ENCODE data around the gene MED31. TPM values are rescaled to one million over a fixed set of nuclear protein-coding genes. Genes with fewer than 3 reads are reported as not detected.
"Not testable (repeated sequence)": the region's sequence is repeated elsewhere in the genome, so short reads cannot be mapped to it uniquely, and the experiment has no call there.

MED31 gene
- total and polyA plus RNA-seq, 2 donors (not counting 3 experiments of a cell fraction or from before 2014, with no cell fraction given): 13.7 to 29.4 TPM

DNA sequence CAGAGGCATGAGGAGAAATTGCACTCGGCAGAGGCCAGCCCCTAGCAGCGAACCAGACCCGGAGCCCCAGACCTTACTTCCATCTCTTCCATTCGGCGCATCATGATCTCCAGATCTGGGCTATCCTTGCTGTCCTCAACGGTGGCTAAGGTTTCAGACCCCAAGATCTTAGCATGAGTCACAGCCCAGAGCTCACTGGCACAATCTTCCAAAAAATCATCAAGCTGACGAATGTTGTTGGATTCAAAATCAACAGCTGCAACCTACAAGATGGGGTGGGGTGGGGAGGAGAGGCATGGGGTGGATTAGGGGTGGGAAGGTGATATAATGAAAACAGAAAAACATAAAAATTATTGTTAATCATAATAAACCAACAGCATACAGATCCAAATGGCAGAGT, 55.3 kb downstream of the MED31 start:
- Histone ChIP-seq H3K27ac (ENCODE audit: insufficient read depth, low read depth, low read length) (no peak overlapping the region), H3K27me3 (ENCODE audit: control insufficient read depth in 2 of 2, insufficient read depth in 2 of 2, low read length in 2 of 2) (no peaks in the 10 kb centered on the region), H3K4me3 (replicated peaks in 1 of 3; ENCODE audit: insufficient read depth in 1 of 3, low read depth in 1 of 3, low read length in 3 of 3) (no peak overlapping the region), H3K9me3 (replicated peaks; ENCODE audit: control insufficient read depth, insufficient read depth, low read length) (no peaks in the 10 kb centered on the region), H4K20me1 (replicated peaks; ENCODE audit: control insufficient read depth, extremely low read depth, insufficient read depth, low read length) (no peaks in the 10 kb centered on the region), H3K9me1 (replicated peaks; ENCODE audit: control insufficient read depth, extremely low read depth, insufficient read depth, low read length) (no peaks in the 10 kb centered on the region), H3K36me3 (ENCODE audit: control insufficient read depth in 2 of 2, extremely low read depth in 1 of 2, insufficient read depth in 2 of 2, low read length in 2 of 2) (peaks cover 4 to 24% of the 10 kb centered on the region in 2 experiments), H3K4me1 (ENCODE audit: control insufficient read depth, extremely low read depth, insufficient read depth, low read length) (no peaks in the 10 kb centered on the region), H3K4me2 (ENCODE audit: insufficient read depth, low read length) (no peak overlapping the region), H3K79me2 (ENCODE audit: control insufficient read depth, insufficient read depth, low read length) (no peaks in the 10 kb centered on the region), H2AFZ (ENCODE audit: low read depth, low read length) (no peak overlapping the region), H3K9ac (replicated peaks; ENCODE audit: extremely low read depth, insufficient read depth, low read length) (no peak overlapping the region)
- DNase-seq (ENCODE audit: low read depth, low spot score) (no peak), FAIRE-seq (no peak)
- intact Hi-C loops (cut with micrococcal nuclease): no loop called here
- TF ChIP-seq POLR2A (IDR thresholded peaks at IDR 0.05; ENCODE audit: low read depth, low read length) (no peak), JUN (IDR thresholded peaks at IDR 0.05; ENCODE audit: borderline replicate concordance, insufficient read depth, insufficient read length, low read depth) (no peak), GATA2 (IDR thresholded peaks at IDR 0.05; ENCODE audit: insufficient read depth, insufficient read length, low read depth, low read length) (no peak), MYC (IDR thresholded peaks at IDR 0.05; ENCODE audit: low read depth, low read length) (no peak), FOS (IDR thresholded peaks at IDR 0.05; ENCODE audit: borderline replicate concordance, insufficient read depth, low read length) (no peak), EZH2 (IDR thresholded peaks at IDR 0.05; ENCODE audit: borderline replicate concordance, low read depth, low read length, severe bottlenecking) (no peak)
- TF ChIP-seq, protein P1, sequence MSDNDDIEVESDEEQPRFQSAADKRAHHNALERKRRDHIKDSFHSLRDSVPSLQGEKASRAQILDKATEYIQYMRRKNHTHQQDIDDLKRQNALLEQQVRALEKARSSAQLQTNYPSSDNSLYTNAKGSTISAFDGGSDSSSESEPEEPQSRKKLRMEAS (IDR thresholded peaks at IDR 0.05; ENCODE audit: insufficient read depth, insufficient read length): no peak
- TF ChIP-seq, protein P2, sequence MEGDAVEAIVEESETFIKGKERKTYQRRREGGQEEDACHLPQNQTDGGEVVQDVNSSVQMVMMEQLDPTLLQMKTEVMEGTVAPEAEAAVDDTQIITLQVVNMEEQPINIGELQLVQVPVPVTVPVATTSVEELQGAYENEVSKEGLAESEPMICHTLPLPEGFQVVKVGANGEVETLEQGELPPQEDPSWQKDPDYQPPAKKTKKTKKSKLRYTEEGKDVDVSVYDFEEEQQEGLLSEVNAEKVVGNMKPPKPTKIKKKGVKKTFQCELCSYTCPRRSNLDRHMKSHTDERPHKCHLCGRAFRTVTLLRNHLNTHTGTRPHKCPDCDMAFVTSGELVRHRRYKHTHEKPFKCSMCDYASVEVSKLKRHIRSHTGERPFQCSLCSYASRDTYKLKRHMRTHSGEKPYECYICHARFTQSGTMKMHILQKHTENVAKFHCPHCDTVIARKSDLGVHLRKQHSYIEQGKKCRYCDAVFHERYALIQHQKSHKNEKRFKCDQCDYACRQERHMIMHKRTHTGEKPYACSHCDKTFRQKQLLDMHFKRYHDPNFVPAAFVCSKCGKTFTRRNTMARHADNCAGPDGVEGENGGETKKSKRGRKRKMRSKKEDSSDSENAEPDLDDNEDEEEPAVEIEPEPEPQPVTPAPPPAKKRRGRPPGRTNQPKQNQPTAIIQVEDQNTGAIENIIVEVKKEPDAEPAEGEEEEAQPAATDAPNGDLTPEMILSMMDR (IDR thresholded peaks at IDR 0.05; ENCODE audit: extremely low read depth in 1 of 2, insufficient read depth in 1 of 2, low read depth in 1 of 2, low read length in 2 of 2): no peak
- ChIA-PET POLR2A (interaction anchor here (0.6 kb wide), 1 partner anchor 667 kb away, joined by 9 read pairs; no protein-coding TSS in a partner anchor), CTCF (interaction anchor here (1.1 to 5.6 kb wide), 2 partner anchors 13 to 124 kb away, joined by 3 to 39 read pairs; no protein-coding TSS in a partner anchor)
- dilution Hi-C loops (cut with MboI; ENCODE audit: extremely low pct_ligation_motif_present, low sequenced_read_pairs): no loop called here
- no TSS peak for BruUV-seq (replicated peaks)

- H3K4me3 ChIP-seq (replicated peaks in 1 of 3; ENCODE audit: insufficient read depth in 1 of 3, low read depth in 1 of 3, low read length in 3 of 3); H3K4me1 ChIP-seq (ENCODE audit: control insufficient read depth, extremely low read depth, insufficient read depth, low read length); CTCF ChIA-PET; DNase-seq (ENCODE audit: low read depth, low spot score); POLR2A ChIA-PET; H3K9me3 ChIP-seq (replicated peaks; ENCODE audit: control insufficient read depth, insufficient read depth, low read length); BruUV-seq (replicated peaks); H3K79me2 ChIP-seq (ENCODE audit: control insufficient read depth, insufficient read depth, low read length); H3K4me2 ChIP-seq (ENCODE audit: insufficient read depth, low read length); intact Hi-C loops (cut with micrococcal nuclease); FAIRE-seq; H3K9ac ChIP-seq (replicated peaks; ENCODE audit: extremely low read depth, insufficient read depth, low read length); dilution Hi-C loops (cut with MboI; ENCODE audit: extremely low pct_ligation_motif_present, low sequenced_read_pairs); H3K27me3 ChIP-seq (ENCODE audit: control insufficient read depth in 2 of 2, insufficient read depth in 2 of 2, low read length in 2 of 2); H4K20me1 ChIP-seq (replicated peaks; ENCODE audit: control insufficient read depth, extremely low read depth, insufficient read depth, low read length); H3K27ac ChIP-seq (ENCODE audit: insufficient read depth, low read depth, low read length); H3K9me1 ChIP-seq (replicated peaks; ENCODE audit: control insufficient read depth, extremely low read depth, insufficient read depth, low read length); H2AFZ ChIP-seq (ENCODE audit: low read depth, low read length): not testable (repeated sequence)
- peaks cover 14 to 34% of the 10 kb centered on the region in 2 experiments for H3K36me3 ChIP-seq (ENCODE audit: control insufficient read depth in 2 of 2, extremely low read depth in 1 of 2, insufficient read depth in 2 of 2, low read length in 2 of 2)
Measured at GRCh38 chr17:6593371-6593770, 58.0 kb downstream of the MED31 start.

All from endothelial cell of umbilical vein (primary cell).